Measurements from ENCODE around the gene CSTPP1. TPM values are rescaled to one million over a fixed set of nuclear protein-coding genes. Genes with fewer than 3 reads are reported as not detected.
"Not testable (repeated sequence)": the region's sequence is repeated elsewhere in the genome, so short reads cannot be mapped to it uniquely, and the experiment has no call there.

Gene CSTPP1
- polyA plus RNA-seq, 1 experiment, result 48.7 TPM

GRCh38 chr11:47202576-47202975 lies 266.0 kb downstream of the CSTPP1 start:
- POLR2A ChIA-PET, result no interaction called here
- Histone ChIP-seq H3K36me3 (ENCODE audit: control insufficient read depth, insufficient read depth, low read length) (no peaks in the 10 kb centered on the region), H3K27me3 (ENCODE audit: control insufficient read depth, insufficient read depth, low read length) (no peaks in the 10 kb centered on the region), H3K4me3 (ENCODE audit: low read depth, low read length) (no peak overlapping the region)
- no peak for TF ChIP-seq CTCF (IDR thresholded peaks at IDR 0.05; ENCODE audit: insufficient read depth, low read depth, low read length)
- DNase-seq (ENCODE audit: low read depth), result no peak
- CTCF ChIA-PET, result interaction anchor here (1.0 kb wide), 1 partner anchor 14 kb away, joined by 4 read pairs; no protein-coding TSS in a partner anchor

DNA sequence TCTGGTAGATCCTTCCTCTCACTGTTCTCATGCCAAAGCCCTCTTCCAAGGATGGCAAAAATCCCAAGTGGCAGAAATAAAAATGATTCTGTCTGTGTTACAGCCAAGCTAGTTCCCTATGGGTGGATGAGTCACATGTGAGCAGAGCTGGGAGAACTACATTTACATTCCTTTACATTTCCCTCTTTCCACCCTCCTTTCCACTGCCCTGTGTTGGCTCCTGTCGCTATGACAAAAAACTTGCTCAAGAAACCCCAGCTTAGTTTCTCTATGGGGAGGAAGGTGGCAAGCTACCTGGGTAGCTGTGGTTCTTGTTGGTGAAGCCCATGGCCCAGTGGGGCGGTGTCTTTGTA lies 268.1 kb downstream of the CSTPP1 start:
- Histone ChIP-seq H3K27me3 (ENCODE audit: control insufficient read depth, insufficient read depth, low read length) (no peaks in the 10 kb centered on the region), H3K36me3 (ENCODE audit: control insufficient read depth, insufficient read depth, low read length) (no peaks in the 10 kb centered on the region), H3K4me3 (ENCODE audit: low read depth, low read length) (no peak overlapping the region)
- no peak for TF ChIP-seq CTCF (IDR thresholded peaks at IDR 0.05; ENCODE audit: insufficient read depth, low read depth, low read length)
- DNase-seq (ENCODE audit: low read depth), result no peak
- CTCF ChIA-PET, result interaction anchor here (1.6 kb wide), 1 partner anchor 25 kb away, joined by 4 read pairs; no protein-coding TSS in a partner anchor
- POLR2A ChIA-PET, result no interaction called here

DNA sequence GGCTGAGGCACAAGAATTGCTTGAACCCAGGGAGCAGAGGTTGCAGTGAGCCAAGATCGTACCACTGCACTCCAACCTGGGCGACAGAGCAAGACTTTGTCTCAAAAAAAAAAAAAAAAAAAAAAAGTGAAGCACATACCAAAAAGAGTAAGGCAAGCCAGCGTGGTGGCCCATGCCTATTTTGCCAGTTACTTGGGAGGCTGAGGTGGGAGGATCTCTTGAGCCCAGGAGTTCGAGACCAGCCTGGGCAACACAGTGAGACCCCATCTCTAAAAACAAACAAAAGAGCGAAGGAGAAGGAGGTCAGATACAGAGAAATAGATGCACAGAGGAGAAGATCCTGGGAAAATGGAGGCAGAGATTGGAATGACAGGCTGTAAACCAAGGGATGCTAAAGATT lies 270.0 kb downstream of the CSTPP1 start:
- POLR2A ChIA-PET, result not testable (repeated sequence)

DNA sequence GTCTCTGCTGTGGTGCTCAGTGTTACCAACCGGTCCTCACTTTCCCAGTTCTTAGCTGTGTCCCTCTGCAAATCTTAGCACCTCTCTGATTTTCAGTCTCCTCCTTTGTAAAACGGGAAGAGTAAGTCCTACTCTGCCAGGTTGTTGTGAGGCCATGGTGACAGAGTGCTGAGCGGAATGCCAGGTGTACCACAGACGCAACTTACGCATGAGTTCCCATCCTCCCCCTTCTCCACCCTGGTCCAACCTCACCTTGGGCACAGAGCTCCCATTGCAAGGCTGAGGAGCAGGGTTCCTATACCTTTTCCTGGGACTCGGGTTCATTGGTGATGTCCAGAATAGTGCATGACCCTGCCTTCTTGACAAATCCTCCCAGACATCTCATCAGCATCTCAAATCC lies 270.9 kb downstream of the CSTPP1 start:
- Histone ChIP-seq H3K27me3 (ENCODE audit: control insufficient read depth, insufficient read depth, low read length) (no peaks in the 10 kb centered on the region), H3K4me3 (ENCODE audit: low read depth, low read length) (no peak overlapping the region), H3K36me3 (ENCODE audit: control insufficient read depth, insufficient read depth, low read length) (no peaks in the 10 kb centered on the region)
- no peak for TF ChIP-seq CTCF (IDR thresholded peaks at IDR 0.05; ENCODE audit: insufficient read depth, low read depth, low read length)
- ChIA-PET POLR2A (no interaction called here), CTCF (no interaction called here)
- no peak for DNase-seq (ENCODE audit: low read depth)

More for the DNA sequence above, 270.0 kb downstream of the CSTPP1 start:
- CTCF ChIA-PET, result interaction anchor here (0.6 to 0.7 kb wide), 2 partner anchors 30 to 274 kb away, joined by 3 read pairs; no protein-coding TSS in a partner anchor
- H3K36me3 ChIP-seq (ENCODE audit: control insufficient read depth, insufficient read depth, low read length); H3K27me3 ChIP-seq (ENCODE audit: control insufficient read depth, insufficient read depth, low read length); DNase-seq (ENCODE audit: low read depth); H3K4me3 ChIP-seq (ENCODE audit: low read depth, low read length): not testable (repeated sequence)

DNA sequence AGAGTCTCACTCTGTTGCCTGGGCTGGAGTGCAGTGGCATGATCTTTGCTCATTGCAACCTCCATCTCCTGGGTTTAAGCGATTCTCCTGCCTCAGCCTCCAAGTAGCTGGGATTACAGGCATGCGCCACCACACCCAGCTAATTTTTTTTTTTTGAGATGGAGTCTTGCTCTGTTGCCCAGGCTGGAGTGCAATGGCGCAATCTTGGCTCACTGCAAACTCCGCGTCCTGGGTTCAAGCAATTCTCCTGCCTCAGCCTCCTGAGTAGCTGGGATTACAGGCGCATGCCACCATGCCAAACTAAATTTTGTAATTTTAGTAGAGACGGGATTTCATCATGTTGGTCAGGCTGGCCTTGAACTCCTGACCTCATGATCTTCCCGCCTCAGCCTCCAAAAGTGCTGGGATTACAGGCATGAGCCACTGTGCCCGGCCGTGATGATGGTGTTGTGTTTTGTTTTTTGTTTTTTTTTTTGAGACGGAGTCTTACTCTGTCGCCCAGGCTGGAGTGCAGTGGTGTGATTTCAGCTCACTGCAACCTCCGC lies 271.5 kb downstream of the CSTPP1 start:
- H3K36me3 ChIP-seq (ENCODE audit: control insufficient read depth, insufficient read depth, low read length); POLR2A ChIA-PET; H3K4me3 ChIP-seq (ENCODE audit: low read depth, low read length); H3K27me3 ChIP-seq (ENCODE audit: control insufficient read depth, insufficient read depth, low read length); DNase-seq (ENCODE audit: low read depth); CTCF ChIA-PET: not testable (repeated sequence)

GRCh38 chr11:47208628-47209027 lies 272.1 kb downstream of the CSTPP1 start:
- H3K4me3 ChIP-seq (ENCODE audit: low read depth, low read length), result no peak overlapping the region
- DNase-seq (ENCODE audit: low read depth), result no peak
- TF ChIP-seq CTCF (IDR thresholded peaks at IDR 0.05; ENCODE audit: insufficient read depth, low read depth, low read length), result no peak
- CTCF ChIA-PET, result no interaction called here
- H3K36me3 ChIP-seq (ENCODE audit: control insufficient read depth, insufficient read depth, low read length), result no peaks in the 10 kb centered on the region
- POLR2A ChIA-PET, result no interaction called here
- no peaks in the 10 kb centered on the region for H3K27me3 ChIP-seq (ENCODE audit: control insufficient read depth, insufficient read depth, low read length)

Small RNAs within 50 kb of the gene (small RNA-seq; reads per million reads assigned to genes)
- gene MIR6745 (ENCODE audit: insufficient read length, low read depth, low replicate concordance), result not detected

Other genes starting within 250 kb of the CSTPP1 start
- 28.9 and 40.9 TPM in 2 replicates for gene ARHGAP1, start 236.1 kb upstream of the CSTPP1 start, polyA plus RNA-seq (2011; rRNA removed)
- gene ZNF408, start 235.7 kb upstream of the CSTPP1 start, polyA plus RNA-seq (2011; rRNA removed), result 3.0 and 6.9 TPM in 2 replicates
- 0.05 TPM in 1 of 2 replicates, not detected in the other for gene F2, start 217.5 kb upstream of the CSTPP1 start, polyA plus RNA-seq (2011; rRNA removed)
- 84.0 and 111 TPM in 2 replicates for gene CKAP5, start 90.5 kb upstream of the CSTPP1 start, polyA plus RNA-seq (2011; rRNA removed)
- 0.91 and 1.3 TPM in 2 replicates for gene LRP4, start 18.2 kb upstream of the CSTPP1 start, polyA plus RNA-seq (2011; rRNA removed)
- gene ARFGAP2, start 240.1 kb downstream of the CSTPP1 start, polyA plus RNA-seq (2011; rRNA removed), result 44.8 and 58.1 TPM in 2 replicates
- gene PACSIN3, start 249.7 kb downstream of the CSTPP1 start, polyA plus RNA-seq (2011; rRNA removed), result 17.6 and 25.2 TPM in 2 replicates